Neural cell (in vitro differentiated cells): ENCODE measurements around the gene FAM181B. TPM values are rescaled to one million over a fixed set of nuclear protein-coding genes. Genes with fewer than 3 reads are reported as not detected.

Source experiments
- H2AFZ ChIP-seq: fragments of 200-600, 300-800 bp; sonication (generic), shearing (Covaris generic); 2 replicates; pipeline ENCODE4 v1.6.0; 2014; ENCODE audit warnings: low read depth, mild to moderate bottlenecking, antibody characterized with exemption, low read length, moderate library complexity
- H3F3A ChIP-seq: fragments of 200-600 bp; shearing (Covaris generic); 2 replicates; pipeline ENCODE4 v1.6.1; 2016; ENCODE audit warnings: mild to moderate bottlenecking, moderate library complexity, mixed read lengths, antibody characterized with exemption, low read length; ENCODE audit not compliant: insufficient read depth, poor library complexity, severe bottlenecking
- H3K27ac ChIP-seq: fragments of 200-600, 300-800 bp; sonication (generic), shearing (Covaris generic); 2 replicates; pipeline ENCODE4 v1.5.1; 2014; ENCODE audit warnings: mild to moderate bottlenecking, low read length, moderate library complexity
- H3K27me3 ChIP-seq: fragments of 300-800, 200-600 bp; sonication (generic), shearing (Covaris generic); 2 replicates; pipeline ENCODE4 v1.6.0; 2014; ENCODE audit warnings: mild to moderate bottlenecking, low read depth, low read length, moderate library complexity; ENCODE audit not compliant: insufficient read depth
- H3K36me3 ChIP-seq: fragments of 300-800, 200-600 bp; sonication (generic), shearing (Covaris generic); 2 replicates; pipeline ENCODE4 v1.5.1; 2014; ENCODE audit warnings: mild to moderate bottlenecking, antibody characterized with exemption, low read length, moderate library complexity; ENCODE audit not compliant: insufficient read depth
- H3K4me2 ChIP-seq: fragments of 300-800, 200-600 bp; sonication (generic), shearing (Covaris generic); 2 replicates; pipeline ENCODE4 v1.6.0; 2014; ENCODE audit warnings: mild to moderate bottlenecking, low read length
- H3K4me3 ChIP-seq: fragments of 300-800, 200-600 bp; sonication (generic), shearing (Covaris generic); 2 replicates; pipeline ENCODE4 v1.5.1; 2014; ENCODE audit warnings: mild to moderate bottlenecking, low read length, moderate library complexity
- H3K79me2 ChIP-seq: fragments of 200-600 bp; shearing (Covaris generic); replicated peaks from 2 replicates; pipeline ENCODE4 v1.6.0; 2014; ENCODE audit warnings: mild to moderate bottlenecking, low read length, moderate library complexity; ENCODE audit not compliant: insufficient read depth
- H3K9ac ChIP-seq: fragments of 300-800, 200-600 bp; sonication (generic), shearing (Covaris generic); 2 replicates; pipeline ENCODE4 v1.6.1; 2016; ENCODE audit warnings: mild to moderate bottlenecking, low read length, mixed read lengths
- H3K9me2 ChIP-seq: fragments of 200-600 bp; shearing (Covaris generic); 2 replicates; pipeline ENCODE4 v1.6.1; 2016; ENCODE audit warnings: mild to moderate bottlenecking, low read length, mixed read lengths; ENCODE audit not compliant: insufficient read depth
- H3K9me3 ChIP-seq: fragments of 200-600, 300-800 bp; sonication (generic), shearing (Covaris generic); 2 replicates; pipeline ENCODE4 v1.6.1; 2016; ENCODE audit warnings: mild to moderate bottlenecking, mixed run types, low read length, moderate library complexity, mixed read lengths
- H4K20me1 ChIP-seq: fragments of 200-600 bp; shearing (Covaris generic); 2 replicates; pipeline ENCODE4 v1.6.1; 2016; ENCODE audit warnings: mild to moderate bottlenecking, mixed run types; ENCODE audit not compliant: insufficient read depth
- CTCF ChIP-seq: fragments of 450-650 bp; IDR thresholded peaks from 2 replicates; pipeline ENCODE4 v1.5.1; 2014; ENCODE audit warnings: antibody characterized with exemption, mild to moderate bottlenecking, moderate library complexity; ENCODE audit not compliant: poor library complexity, severe bottlenecking
- EP300 ChIP-seq: fragments of 450-650 bp; conservative IDR thresholded peaks from 2 replicates; pipeline ENCODE4 v1.6.1; 2014; ENCODE audit warnings: antibody characterized with exemption, mild to moderate bottlenecking, moderate library complexity; ENCODE audit not compliant: poor library complexity, severe bottlenecking
- EZH2 ChIP-seq: fragments of 200-600, 300-800 bp; shearing (Covaris generic), sonication (generic); IDR thresholded peaks from 2 replicates; pipeline ENCODE4 v1.6.1; 2014; ENCODE audit warnings: antibody characterized with exemption, low read length, borderline replicate concordance, mild to moderate bottlenecking; ENCODE audit not compliant: insufficient read depth, poor library complexity, severe bottlenecking
- MXI1 ChIP-seq: fragments of 450-650 bp; conservative IDR thresholded peaks from 2 replicates; pipeline ENCODE4 v1.6.1; 2014; ENCODE audit warnings: antibody characterized with exemption, mild to moderate bottlenecking; ENCODE audit not compliant: poor library complexity, severe bottlenecking
- POLR2AphosphoS5 ChIP-seq: IDR thresholded peaks from 2 replicates; pipeline ENCODE4 v1.6.1; 2012
- RAD21 ChIP-seq: fragments of 450-650 bp; conservative IDR thresholded peaks from 2 replicates; pipeline ENCODE4 v1.6.1; 2014; ENCODE audit warnings: antibody characterized with exemption, mild to moderate bottlenecking, moderate library complexity
- SMC3 ChIP-seq: fragments of 450-650 bp; conservative IDR thresholded peaks from 2 replicates; pipeline ENCODE4 v1.6.1; 2014; ENCODE audit warnings: antibody characterized with exemption, mild to moderate bottlenecking, moderate library complexity; ENCODE audit not compliant: poor library complexity
- TAF1 ChIP-seq: IDR thresholded peaks from 2 replicates; pipeline ENCODE4 v1.6.1; 2012; ENCODE audit warnings: low read depth
- polyA plus RNA-seq: library from polyadenylated mRNA; depleted of rRNA; stranded (reverse); fragments of >200 nt; gene quantifications from 2 replicates; pipeline ENCODE4 v1.2.3, GENCODE V29; 2014
- TF ChIP-seq, protein P1 (sequence below): IDR thresholded peaks from 2 replicates; pipeline ENCODE4 v1.6.1; 2012; ENCODE audit warnings: borderline replicate concordance

FAM181B gene
- polyA plus RNA-seq, 1 donor from 2014 or later = 1.3 TPM

- no peak overlapping the region for H2AFZ ChIP-seq
- H3K27me3 ChIP-seq = no peaks in the 10 kb centered on the region
- no peak overlapping the region for H3K27ac ChIP-seq
- H3K9me2 ChIP-seq = no peaks in the 10 kb centered on the region
- H3K4me2 ChIP-seq = no peak overlapping the region
- H3K4me3 ChIP-seq = no peak overlapping the region
- peaks cover 10% of the 10 kb centered on the region for H3K9me3 ChIP-seq
- TF ChIP-seq CTCF (no peak), EP300 (no peak), RAD21 (no peak), EZH2 (no peak), SMC3 (no peak), TAF1 (no peak), POLR2AphosphoS5 (no peak), MXI1 (no peak)
- TF ChIP-seq, protein P1, sequence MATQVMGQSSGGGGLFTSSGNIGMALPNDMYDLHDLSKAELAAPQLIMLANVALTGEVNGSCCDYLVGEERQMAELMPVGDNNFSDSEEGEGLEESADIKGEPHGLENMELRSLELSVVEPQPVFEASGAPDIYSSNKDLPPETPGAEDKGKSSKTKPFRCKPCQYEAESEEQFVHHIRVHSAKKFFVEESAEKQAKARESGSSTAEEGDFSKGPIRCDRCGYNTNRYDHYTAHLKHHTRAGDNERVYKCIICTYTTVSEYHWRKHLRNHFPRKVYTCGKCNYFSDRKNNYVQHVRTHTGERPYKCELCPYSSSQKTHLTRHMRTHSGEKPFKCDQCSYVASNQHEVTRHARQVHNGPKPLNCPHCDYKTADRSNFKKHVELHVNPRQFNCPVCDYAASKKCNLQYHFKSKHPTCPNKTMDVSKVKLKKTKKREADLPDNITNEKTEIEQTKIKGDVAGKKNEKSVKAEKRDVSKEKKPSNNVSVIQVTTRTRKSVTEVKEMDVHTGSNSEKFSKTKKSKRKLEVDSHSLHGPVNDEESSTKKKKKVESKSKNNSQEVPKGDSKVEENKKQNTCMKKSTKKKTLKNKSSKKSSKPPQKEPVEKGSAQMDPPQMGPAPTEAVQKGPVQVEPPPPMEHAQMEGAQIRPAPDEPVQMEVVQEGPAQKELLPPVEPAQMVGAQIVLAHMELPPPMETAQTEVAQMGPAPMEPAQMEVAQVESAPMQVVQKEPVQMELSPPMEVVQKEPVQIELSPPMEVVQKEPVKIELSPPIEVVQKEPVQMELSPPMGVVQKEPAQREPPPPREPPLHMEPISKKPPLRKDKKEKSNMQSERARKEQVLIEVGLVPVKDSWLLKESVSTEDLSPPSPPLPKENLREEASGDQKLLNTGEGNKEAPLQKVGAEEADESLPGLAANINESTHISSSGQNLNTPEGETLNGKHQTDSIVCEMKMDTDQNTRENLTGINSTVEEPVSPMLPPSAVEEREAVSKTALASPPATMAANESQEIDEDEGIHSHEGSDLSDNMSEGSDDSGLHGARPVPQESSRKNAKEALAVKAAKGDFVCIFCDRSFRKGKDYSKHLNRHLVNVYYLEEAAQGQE = no peak
- H3K9ac ChIP-seq = no peak overlapping the region
- no peaks in the 10 kb centered on the region for H3K79me2 ChIP-seq
- no peaks in the 10 kb centered on the region for H4K20me1 ChIP-seq
- H3K36me3 ChIP-seq = no peaks in the 10 kb centered on the region
- no peaks in the 10 kb centered on the region for H3F3A ChIP-seq
Observed at GRCh38 chr11:82771781-82772180, 38.1 kb upstream of the FAM181B start.

GRCh38 chr11:82767123-82767522, 33.5 kb upstream of the FAM181B start:
- no peaks in the 10 kb centered on the region for H3K36me3 ChIP-seq
- no peaks in the 10 kb centered on the region for H3K9me2 ChIP-seq
- H3K9ac ChIP-seq = no peak overlapping the region
- H2AFZ ChIP-seq = no peak overlapping the region
- H3K27ac ChIP-seq = no peak overlapping the region
- H3K79me2 ChIP-seq = no peaks in the 10 kb centered on the region
- H3K4me2 ChIP-seq = no peak overlapping the region
- no peaks in the 10 kb centered on the region for H3K9me3 ChIP-seq
- TF ChIP-seq TAF1 = no peak
- H3F3A ChIP-seq = no peaks in the 10 kb centered on the region
- H4K20me1 ChIP-seq = no peaks in the 10 kb centered on the region
- no peak overlapping the region for H3K4me3 ChIP-seq
- H3K27me3 ChIP-seq = no peaks in the 10 kb centered on the region

GRCh38 chr11:82765466-82766034, 31.9 kb upstream of the FAM181B start:
- Histone ChIP-seq H3K27ac (no peak overlapping the region), H3K9ac (no peak overlapping the region), H3K79me2 (no peaks in the 10 kb centered on the region), H3F3A (no peaks in the 10 kb centered on the region), H4K20me1 (no peaks in the 10 kb centered on the region), H3K27me3 (no peaks in the 10 kb centered on the region), H3K36me3 (no peaks in the 10 kb centered on the region), H3K9me2 (no peaks in the 10 kb centered on the region), H2AFZ (no peak overlapping the region), H3K9me3 (no peaks in the 10 kb centered on the region), H3K4me2 (no peak overlapping the region), H3K4me3 (no peak overlapping the region)
- no peak for TF ChIP-seq MXI1
- no peak for TF ChIP-seq POLR2AphosphoS5
- TF ChIP-seq EP300 = no peak
- no peak for TF ChIP-seq CTCF
- no peak for TF ChIP-seq SMC3
- TF ChIP-seq TAF1 = no peak
- no peak for TF ChIP-seq EZH2
- TF ChIP-seq, protein P1 = no peak
- TF ChIP-seq RAD21 = no peak
